HepG2 (cell line): ENCODE measurements around the gene TMEM114.

Experiments
- EZH2 ChIP-seq: conservative IDR thresholded peaks from 2 replicates; pipeline ENCODE4 v1.6.1; 2012; ENCODE audit warnings: mild to moderate bottlenecking, low read depth, low read length, moderate library complexity
- MXI1 ChIP-seq: IDR thresholded peaks from 3 replicates; pipeline ENCODE4 v1.6.1; 2012; ENCODE audit warnings: low read depth, low read length, inconsistent platforms, borderline replicate concordance
- ZNF75D ChIP-seq: sonication (generic); formaldehyde crosslinking; IDR thresholded peaks from 2 replicates; pipeline ENCODE4 v1.8.1; 2023; ENCODE audit warnings: missing genetic modification reagents, mild to moderate bottlenecking, borderline replicate concordance
- TF ChIP-seq, protein P1 (sequence below): conservative IDR thresholded peaks from 2 replicates; pipeline ENCODE4 v1.6.1; 2018; ENCODE audit warnings: missing genetic modification reagents
- TF ChIP-seq, protein P2 (sequence below): sonication (generic); formaldehyde crosslinking; IDR thresholded peaks from 2 replicates; pipeline ENCODE4 v1.5.0; 2020; ENCODE audit warnings: mild to moderate bottlenecking, missing genetic modification reagents, moderate library complexity

GRCh38 chr16:8568231-8568617 lies 22.1 kb downstream of the TMEM114 start:
- TF ChIP-seq EZH2 (no peak), ZNF75D (no peak), MXI1 (no peak)
- TF ChIP-seq, protein P1, sequence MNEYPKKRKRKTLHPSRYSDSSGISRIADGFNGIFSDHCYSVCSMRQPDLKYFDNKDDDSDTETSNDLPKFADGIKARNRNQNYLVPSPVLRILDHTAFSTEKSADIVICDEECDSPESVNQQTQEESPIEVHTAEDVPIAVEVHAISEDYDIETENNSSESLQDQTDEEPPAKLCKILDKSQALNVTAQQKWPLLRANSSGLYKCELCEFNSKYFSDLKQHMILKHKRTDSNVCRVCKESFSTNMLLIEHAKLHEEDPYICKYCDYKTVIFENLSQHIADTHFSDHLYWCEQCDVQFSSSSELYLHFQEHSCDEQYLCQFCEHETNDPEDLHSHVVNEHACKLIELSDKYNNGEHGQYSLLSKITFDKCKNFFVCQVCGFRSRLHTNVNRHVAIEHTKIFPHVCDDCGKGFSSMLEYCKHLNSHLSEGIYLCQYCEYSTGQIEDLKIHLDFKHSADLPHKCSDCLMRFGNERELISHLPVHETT (CRISPR knock-in tag), result no peak
- TF ChIP-seq, protein P2, sequence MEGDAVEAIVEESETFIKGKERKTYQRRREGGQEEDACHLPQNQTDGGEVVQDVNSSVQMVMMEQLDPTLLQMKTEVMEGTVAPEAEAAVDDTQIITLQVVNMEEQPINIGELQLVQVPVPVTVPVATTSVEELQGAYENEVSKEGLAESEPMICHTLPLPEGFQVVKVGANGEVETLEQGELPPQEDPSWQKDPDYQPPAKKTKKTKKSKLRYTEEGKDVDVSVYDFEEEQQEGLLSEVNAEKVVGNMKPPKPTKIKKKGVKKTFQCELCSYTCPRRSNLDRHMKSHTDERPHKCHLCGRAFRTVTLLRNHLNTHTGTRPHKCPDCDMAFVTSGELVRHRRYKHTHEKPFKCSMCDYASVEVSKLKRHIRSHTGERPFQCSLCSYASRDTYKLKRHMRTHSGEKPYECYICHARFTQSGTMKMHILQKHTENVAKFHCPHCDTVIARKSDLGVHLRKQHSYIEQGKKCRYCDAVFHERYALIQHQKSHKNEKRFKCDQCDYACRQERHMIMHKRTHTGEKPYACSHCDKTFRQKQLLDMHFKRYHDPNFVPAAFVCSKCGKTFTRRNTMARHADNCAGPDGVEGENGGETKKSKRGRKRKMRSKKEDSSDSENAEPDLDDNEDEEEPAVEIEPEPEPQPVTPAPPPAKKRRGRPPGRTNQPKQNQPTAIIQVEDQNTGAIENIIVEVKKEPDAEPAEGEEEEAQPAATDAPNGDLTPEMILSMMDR, result no peak
